Pancreas (tissue), 10 donors: Measurements from ENCODE around the gene SACS. TPM values are rescaled to one million over a fixed set of nuclear protein-coding genes. Genes with fewer than 3 reads are reported as not detected.

Experiments used
- ATAC-seq, 4 donors: fragments of 200-7000 bp; cut with Tn5 transposase; one replicate each; pipeline versions ENCODE4 v1.8.0 to v1.9.1; 2020; ENCODE audit warnings: mild to moderate bottlenecking in 4 of 4, moderate library complexity in 4 of 4
- DNase-seq, 6 donors: peaks; one replicate each; pipeline ENCODE4 v3.0.0-alpha.2; 2020
- FAIRE-seq: peaks from 2 replicates; lab custom pipeline; 2012; peaks lifted over from hg19 to GRCh38; lab: Jason Lieb, UNC
- H3K27ac ChIP-seq, 4 donors: fragments of 200-600 bp; sonication (generic); 1 replicate in 3 of 4; 2 replicates in 1 of 4; pipeline versions ENCODE4 v1.5.0 to v1.8.0; 2020
- H3K27me3 ChIP-seq, 4 donors: fragments of 200-600 bp; one replicate each; pipeline ENCODE4 v1.8.0; 2021
- H3K36me3 ChIP-seq, 3 donors: fragments of 200-600 bp; sonication (generic) in 1 of 3; one replicate each; pipeline versions ENCODE4 v1.5.0 to v1.8.0; 2020 to 2021
- H3K4me1 ChIP-seq, 3 donors: fragments of 200-600 bp; one replicate each; pipeline ENCODE4 v1.8.0; 2021
- H3K4me3 ChIP-seq, 4 donors: fragments of 200-600 bp; sonication (generic) in 2 of 4; one replicate each; pipeline versions ENCODE4 v1.5.0 to v1.8.0; 2020 to 2021
- H3K9me3 ChIP-seq, 4 donors: fragments of 200-600 bp; one replicate each; pipeline ENCODE4 v1.8.0; 2021
- CTCF ChIP-seq, 4 donors: fragments of 200-600 bp; sonication (generic) in 3 of 4; IDR thresholded peaks; one replicate each; pipeline versions ENCODE4 v1.5.0 to v1.8.0; 2021; ENCODE audit warnings: antibody characterized with exemption in 4 of 4
- WGBS, 2 donors: extraction: QIAGEN DNeasy Blood & Tissue Kit; methylation state at CpG; one replicate each; pipeline ENCODE4 v1.1.7; 2013; 5-methylcytosine and 5-hydroxymethylcytosine counted together
- intact Hi-C, 3 donors: fragments of 100-400 bp; cut with DNase I; formaldehyde crosslinking; loops; one replicate each; pipeline versions ENCODE4 v1.11.1 to v1.14.2; 2022
- polyA plus RNA-seq, 2 donors: library from polyadenylated mRNA; stranded (reverse); fragments of 200-250 nt; gene quantifications; one replicate each; pipeline ENCODE4 v1.2.3, GENCODE V29; 2013
- total RNA-seq, 6 donors: library from RNA; stranded (reverse); fragmentation: NEBNext Ultra II Directional in 4 of 6; extraction: Animal tissue kit (Norgen Biotek cat#: 25700) in 4 of 6; gene quantifications; one replicate each; pipeline versions ENCODE4 v1.2.1 to v1.2.4, GENCODE V29; 2021 to 2023
- donor health status: healthy with polysubstance abuse.
- donor health status: DM: no; HTN: no; CAD: no; lungs with moderate emphysema.
- donor health status: DM: no; HTN: no; CAD: no.
- donor health status: control.
- donor health status: control.
- donor health status: Bipolar disorder and iron deficiency.
- donor health status: DM: yes; HTN: yes; CAD: no.
- donor health status: DM: no; HTN: no; CAD: no.
- donor health status: DM: no; HTN: no; CAD: no.
- donor health status: DM: yes; HTN: yes; CAD: no.

Gene SACS
- total and polyA plus RNA-seq, 8 donors = 2.1 to 7.9 (median 4.6) TPM

GRCh38 chr13:23456437-23457210 lies 23.1 kb upstream of the SACS start:
- intact Hi-C loops = no loop called here
- no peaks in the 10 kb centered on the region for H3K4me1 ChIP-seq
- no peaks in the 10 kb centered on the region for H3K9me3 ChIP-seq
- H3K36me3 ChIP-seq = no peaks in the 10 kb centered on the region
- no peak for DNase-seq
- FAIRE-seq = no peak
- no peak overlapping the region for H3K4me3 ChIP-seq
- no peaks in the 10 kb centered on the region for H3K27me3 ChIP-seq
- WGBS, 2 donors = 76 to 88% methylated on average over 9 of the region's 9 CpGs
- ATAC-seq = no peak
- TF ChIP-seq CTCF (IDR thresholded peaks at IDR 0.05) = no peak
- no peak overlapping the region for H3K27ac ChIP-seq

DNA sequence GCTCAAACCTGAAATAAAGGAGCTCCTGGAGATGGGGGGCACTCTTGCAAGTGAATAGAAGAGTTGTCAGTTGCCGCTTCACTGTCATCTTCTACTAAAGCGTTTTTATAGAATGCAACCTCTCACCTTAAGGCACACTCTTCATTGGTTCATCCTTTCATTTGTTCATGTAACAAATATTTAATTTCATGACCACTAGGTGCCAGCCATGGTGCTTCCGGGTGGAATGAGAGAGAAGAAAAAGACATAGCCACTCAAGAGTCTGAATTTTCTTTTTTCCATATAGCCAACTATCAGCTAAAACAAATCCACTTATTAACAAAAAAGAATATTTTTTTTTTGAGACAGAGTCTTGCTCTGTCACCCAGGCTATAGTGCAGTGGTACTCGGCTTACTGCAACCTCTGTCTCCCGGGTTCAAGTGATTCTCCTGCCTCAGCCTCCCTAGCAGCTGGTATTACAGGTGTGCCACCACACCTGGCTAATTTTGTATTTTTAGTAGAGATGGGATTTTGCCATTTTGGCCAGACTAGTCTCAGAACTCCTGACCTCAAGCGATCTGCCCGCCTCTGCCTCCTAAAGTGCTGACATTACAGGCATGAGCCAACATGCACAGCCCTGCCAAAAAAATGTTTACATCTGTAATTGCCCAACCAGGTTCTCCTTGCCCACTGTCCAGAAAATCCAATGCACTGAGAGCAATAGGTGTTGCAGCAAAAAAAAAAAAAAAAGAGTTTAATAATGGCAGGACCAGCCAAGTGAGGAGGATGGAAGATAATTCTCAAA lies 22.1 kb upstream of the SACS start:
- Histone ChIP-seq H3K4me1 (no peaks in the 10 kb centered on the region), H3K27ac (no peak overlapping the region), H3K27me3 (no peaks in the 10 kb centered on the region), H3K4me3 (no peak overlapping the region), H3K36me3 (no peaks in the 10 kb centered on the region), H3K9me3 (no peaks in the 10 kb centered on the region)
- FAIRE-seq (no peak), ATAC-seq (no peak), DNase-seq (no peak)
- TF ChIP-seq CTCF (IDR thresholded peaks at IDR 0.05) = no peak
- WGBS, 2 donors = 58 to 70% methylated on average over 7 of the region's 7 CpGs
- intact Hi-C loops = no loop called here

DNA sequence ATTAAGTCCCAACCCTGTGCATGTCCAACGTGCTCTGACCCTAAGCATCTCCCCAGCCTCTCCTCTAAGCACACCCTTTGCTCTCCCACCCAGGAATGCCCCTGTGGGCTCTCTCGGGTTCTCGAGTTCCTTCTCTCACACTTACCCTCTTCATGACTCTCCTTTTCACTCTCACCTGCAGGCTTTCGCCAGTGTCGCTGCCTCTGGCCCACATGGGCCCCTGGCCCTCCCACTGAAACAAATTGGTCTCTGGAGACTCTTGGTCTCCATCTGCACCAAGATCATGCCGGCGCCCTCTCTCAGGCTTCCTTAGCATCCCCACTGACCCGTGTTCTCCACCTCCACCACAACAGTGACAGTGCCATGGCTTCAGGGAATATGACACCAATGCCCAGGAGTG lies 19.6 kb upstream of the SACS start:
- Histone ChIP-seq H3K36me3 (no peaks in the 10 kb centered on the region), H3K9me3 (no peaks in the 10 kb centered on the region), H3K27me3 (no peaks in the 10 kb centered on the region), H3K4me3 (no peak overlapping the region), H3K4me1 (no peaks in the 10 kb centered on the region), H3K27ac (no peak overlapping the region)
- no peak for FAIRE-seq
- no peak for ATAC-seq
- DNase-seq = no peak
- TF ChIP-seq CTCF (IDR thresholded peaks at IDR 0.05) = no peak
- 70 to 72% methylated on average over 8 of the region's 8 CpGs for WGBS, 2 donors
- intact Hi-C loops = no loop called here

DNA sequence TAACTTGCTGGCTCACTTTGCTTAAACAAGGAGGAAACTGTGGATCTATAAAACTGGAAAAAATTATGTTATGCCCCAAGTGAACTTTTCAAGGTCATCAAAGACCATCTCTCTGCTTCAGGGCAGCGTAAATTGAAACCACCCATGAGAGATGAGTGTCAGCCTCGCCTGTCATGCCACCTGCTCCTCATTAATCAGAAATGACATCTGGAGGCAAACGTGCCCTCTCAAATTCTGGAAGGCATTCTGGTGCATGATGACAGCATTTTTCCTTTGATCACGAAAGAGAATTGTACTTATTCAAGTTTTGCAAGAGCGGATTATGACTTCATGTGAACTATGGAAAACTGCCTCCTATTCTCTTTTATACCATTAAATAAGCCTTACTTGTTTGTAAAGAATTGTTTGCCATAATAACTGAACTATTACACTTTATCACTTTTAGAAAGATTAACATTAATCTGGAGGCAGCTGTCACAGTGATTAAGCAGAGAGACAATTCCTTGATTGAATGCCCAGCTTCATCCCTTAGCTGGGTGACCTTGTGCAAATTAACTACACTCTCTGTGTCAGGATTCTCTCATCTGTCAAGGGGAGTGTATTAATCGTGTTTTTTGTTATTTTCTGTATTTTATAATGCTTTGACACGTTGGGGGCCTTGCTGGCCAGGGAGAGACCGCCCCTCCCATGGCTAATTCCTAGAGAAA lies 17.0 kb upstream of the SACS start:
- Histone ChIP-seq H3K9me3 (no peaks in the 10 kb centered on the region), H3K4me3 (no peak overlapping the region), H3K27me3 (no peaks in the 10 kb centered on the region), H3K36me3 (no peaks in the 10 kb centered on the region), H3K27ac (no peak overlapping the region), H3K4me1 (no peaks in the 10 kb centered on the region)
- FAIRE-seq (no peak), DNase-seq (no peak), ATAC-seq (no peak)
- no peak for TF ChIP-seq CTCF (IDR thresholded peaks at IDR 0.05)
- intact Hi-C loops = no loop called here
- 30 to 33% methylated on average over 8 of the region's 8 CpGs for WGBS, 2 donors
